ENCODE results near the gene CLCN3.

GRCh38 chr4:169657470-169658107, 37.2 kb downstream of the CLCN3 start:
- no peak for TF ChIP-seq POLR2A (IDR thresholded peaks at IDR 0.05)
- TF ChIP-seq CTCF (IDR thresholded peaks at IDR 0.05): no peak
